ENCODE data around the gene WNT2.

The WNT2 gene

DNA sequence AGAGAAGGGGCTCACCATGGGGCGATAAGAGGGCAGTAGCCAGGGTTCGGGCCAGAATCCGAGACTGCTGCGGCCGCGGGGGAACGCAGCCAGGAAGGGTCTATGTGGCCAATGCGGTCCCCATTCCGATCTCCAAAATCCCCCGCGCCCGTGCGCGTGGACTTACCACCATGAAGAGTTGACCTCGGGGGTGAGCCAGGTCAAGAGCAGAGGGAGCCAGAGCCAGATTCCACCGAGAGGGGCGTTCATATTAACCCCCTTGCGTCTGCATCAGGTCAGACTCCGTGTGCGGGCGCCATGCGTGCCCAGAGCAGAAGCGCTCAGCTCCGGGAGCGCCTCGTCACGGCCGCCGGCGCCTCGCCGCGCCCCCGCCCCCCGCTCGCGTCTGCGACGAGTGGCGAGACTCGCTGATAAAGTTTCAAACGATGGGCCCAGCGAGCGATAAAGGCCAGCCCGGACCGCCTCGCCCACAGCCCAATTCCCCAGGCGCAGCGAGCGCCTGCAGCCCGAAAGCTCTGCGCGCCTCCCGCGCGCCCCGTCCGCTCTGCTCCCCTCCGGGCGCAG is at the start of gene WNT2:
Gene WNT2, minus strand, starts transcription at position 318 of the 564 bp plus-strand sequence. Its CDS starts 69 bp downstream, at position 249.
- no peak for DNase-seq

DNA sequence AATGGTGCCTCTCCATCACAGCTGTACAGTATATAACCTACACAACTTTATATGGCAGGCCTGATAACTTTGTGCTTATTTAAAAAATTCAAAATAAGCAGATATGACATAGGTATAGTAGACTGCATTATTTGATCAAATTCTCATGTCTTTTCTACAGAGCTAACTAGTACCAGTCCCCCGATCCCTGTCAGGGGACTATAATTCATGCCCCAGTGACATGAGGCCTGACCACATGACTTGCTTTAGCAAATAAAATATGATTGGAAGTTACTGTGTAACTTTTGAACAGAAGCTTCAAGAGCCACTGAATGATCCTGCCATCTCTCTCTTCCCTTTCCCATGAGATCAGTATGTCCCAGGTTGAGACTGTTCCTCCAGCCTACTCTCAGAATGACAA is 49.2 kb upstream of the WNT2 start:
- no peak for DNase-seq

DNA sequence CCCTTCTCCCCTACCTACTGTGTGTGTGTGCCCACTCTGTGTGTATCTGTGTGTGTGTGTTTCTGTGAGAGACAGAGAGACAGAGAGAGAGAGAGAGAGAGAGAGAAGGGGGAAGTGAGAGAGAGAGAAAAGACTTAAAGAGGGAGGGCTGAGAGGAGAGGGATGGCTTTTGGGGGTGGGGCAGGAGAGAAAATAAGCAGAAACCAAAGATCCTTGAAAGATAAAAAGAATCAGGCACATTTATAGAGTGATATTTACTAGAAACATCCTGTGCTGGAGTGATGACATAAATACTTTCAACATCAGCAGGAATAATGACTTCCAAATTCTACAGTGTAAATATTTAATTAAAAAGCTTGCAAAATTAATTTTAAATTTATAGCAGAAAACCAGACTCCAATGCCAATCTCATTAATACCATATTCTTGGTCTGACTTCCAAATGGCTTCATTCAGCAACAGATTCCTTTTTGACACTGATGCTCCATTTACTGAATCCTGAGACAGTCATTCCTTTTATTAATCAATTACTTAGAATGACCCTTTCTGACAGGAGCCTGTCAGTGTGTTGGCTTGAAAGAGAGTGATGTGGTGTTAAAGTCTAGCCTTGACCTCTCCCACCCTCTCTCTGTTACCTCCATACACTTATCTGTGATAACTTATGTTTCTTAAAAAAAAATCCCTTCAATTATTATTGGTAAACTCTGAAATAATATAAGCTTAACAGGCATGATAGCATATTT is 41.7 kb upstream of the WNT2 start:
- no peak for DNase-seq

DNA sequence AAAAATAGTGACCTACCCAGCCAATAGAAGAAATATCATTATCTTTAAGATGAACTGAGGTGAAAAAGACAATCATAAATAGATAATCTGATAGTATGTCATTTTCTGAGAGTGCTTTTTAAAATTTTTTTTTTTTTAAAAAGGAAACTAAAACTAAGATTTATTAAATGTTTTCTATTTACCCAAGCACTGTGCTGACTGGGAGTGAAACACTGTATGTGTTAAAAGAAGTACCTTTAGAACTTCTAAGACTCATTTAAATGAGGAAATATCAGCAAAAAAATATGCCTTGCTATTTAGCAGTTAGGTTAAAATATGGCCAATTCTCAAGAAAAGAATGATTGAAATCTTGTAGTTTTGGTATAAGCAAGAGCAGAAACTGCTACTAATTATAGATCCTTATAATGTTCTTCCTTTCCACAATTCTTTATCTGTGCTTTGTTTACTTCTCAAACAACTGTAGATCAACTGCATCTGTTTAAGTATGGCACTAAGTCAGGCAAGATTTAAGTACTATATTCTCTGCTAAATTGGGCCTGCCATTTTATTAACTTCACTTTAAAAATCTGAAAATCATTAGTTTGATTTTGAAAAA is 39.5 kb upstream of the WNT2 start:
- DNase-seq, result no peak

DNA sequence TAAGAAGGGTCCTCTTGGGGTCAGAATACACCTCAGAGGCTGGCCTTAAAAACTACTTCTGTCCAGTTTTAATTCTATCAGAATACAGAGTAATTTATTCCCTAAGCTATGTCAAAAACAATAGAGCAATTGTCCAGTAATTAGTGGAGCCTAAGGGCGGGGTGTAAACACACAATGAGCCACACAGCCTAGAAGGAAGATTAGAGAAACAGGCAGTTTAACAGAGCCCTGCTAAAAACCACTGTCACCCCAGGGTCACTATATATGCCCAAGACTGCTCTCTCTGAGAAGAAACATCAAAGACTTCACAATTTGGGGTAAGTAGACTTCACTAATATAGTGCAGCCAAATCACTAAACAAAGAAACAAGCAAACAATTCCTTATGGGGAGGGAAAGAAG is 27.2 kb upstream of the WNT2 start:
- no peak for DNase-seq

DNA sequence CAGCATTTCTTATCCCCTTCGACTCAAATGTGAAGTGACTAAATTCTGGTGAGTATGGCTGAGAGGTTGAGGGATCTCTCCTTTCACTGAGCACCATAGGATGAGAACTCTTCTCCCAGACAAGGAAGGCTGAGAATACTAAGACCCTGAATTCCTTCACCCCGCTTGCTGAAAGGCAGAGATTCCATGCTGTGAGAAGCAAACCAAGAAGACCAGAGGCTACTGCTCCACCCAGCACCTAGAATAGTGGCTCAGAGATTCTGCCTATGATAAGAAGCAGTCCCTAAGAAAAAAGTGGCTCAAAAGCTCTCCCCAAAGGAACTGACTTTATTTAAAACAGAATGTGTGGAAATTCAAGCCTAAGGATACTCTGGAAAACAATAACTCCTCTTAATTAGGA is 26.7 kb upstream of the WNT2 start:
- no peak for DNase-seq

DNA sequence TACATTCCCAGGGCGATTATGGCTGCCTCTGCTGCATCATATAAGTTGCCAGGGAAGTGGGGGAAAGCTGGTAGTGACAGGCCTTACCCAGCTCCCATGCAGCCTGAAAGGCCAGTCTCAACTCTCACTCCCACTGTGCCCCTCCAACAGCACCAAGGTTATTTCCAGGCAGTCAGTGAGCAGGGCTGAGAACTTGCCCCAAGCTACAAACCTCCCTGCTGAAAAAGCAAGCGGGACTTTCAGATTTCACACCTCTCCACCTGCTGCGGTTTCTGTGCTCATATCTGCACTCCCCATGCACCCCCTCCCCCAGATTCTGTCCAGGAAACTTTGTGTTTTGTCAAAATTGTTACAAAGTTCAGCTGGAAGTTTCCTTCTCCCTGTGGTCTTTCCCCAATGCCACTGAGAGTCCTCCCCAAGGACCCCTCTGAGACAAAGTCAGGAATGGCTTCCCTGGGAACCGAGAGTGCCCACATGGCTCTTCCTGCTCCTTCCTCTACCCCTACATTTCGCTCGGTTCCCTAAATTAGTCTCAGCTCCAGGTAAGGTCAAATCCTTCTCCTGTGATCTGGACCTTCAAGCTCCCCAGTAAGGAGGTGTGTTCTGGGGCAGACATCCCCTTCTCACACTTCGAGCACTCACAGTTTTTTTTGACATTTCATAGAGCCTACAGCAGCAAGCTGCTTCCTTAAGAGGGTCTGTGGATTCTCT is 25.3 kb upstream of the WNT2 start:
- DNase-seq, result no peak

DNA sequence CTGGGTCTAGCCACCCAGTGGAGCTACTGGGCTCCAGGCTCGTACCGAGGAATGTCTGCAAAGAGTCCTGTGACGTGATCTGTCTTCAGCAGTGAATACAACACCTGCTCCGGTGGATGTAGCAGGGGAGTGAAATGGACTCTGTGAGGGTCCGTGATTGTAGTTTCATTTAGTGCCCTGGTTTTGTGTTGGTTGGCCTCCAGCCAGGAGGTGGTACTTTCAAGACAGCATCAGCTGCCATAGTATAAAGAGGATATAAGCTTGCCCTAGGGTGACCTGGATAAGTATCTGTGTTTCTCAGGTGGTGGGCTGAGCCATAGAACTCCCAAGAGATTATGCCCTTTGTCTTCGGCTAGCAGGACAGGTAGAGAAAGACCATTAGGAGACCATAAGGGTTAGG is 24.6 kb upstream of the WNT2 start:
- no peak for DNase-seq

DNA sequence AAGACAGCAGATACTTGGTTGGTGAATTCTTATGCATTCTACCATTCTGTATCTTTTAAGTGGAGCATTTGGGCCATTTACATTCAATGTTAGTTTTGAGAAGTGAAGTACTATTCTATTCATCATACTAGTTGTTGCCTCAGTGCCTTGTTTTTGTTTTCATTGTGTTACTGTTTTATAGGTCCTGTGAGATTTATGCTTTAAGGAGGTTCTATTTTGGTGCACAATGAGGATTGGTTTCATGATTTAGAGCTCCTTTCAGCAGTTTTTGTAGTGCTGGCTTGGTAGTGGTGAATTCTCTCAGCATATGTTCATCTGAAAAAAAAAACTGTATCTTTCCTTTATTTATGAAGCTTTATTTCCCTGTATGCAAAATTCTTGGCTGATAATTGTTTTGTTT is 23.3 kb upstream of the WNT2 start:
- DNase-seq, result no peak

DNA sequence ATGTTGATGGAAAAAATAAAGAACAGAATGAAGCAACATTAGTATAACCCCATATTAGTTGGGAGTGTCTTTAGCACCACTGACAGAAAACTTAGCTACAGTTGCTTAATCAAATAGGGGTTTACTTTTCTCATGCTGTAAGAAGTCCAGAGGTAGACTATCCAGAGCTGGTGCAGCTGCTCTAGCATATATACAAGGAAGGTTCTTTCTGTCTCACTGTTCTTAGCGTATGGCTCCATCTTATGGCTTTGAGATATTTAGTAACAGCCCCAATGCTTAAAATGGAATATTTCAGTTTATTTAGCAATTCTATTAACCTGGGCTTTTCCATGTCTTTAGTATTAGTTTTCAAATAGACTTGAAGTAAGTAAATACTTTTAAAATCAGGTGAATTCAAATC is 15.2 kb upstream of the WNT2 start:
- DNase-seq, result no peak

DNA sequence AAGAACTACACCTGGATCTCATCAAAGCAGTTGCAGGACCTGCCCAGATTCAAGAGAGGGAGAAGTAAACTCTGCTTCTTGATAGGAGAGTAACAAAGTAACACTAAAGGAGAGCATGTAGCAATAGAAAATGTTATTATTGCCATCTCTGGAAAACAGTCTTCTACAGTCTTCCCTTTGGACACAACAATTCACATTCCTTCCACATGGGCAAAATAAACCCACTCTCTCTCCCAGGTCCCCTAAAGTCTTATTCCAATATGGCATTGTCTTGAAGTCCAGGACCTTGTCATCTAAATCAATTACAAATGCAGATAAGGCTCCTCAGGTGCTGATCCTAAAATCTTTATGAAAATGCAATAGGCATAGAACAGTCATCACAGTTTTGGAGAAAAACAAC is 10.3 kb upstream of the WNT2 start:
- DNase-seq, result no peak

DNA sequence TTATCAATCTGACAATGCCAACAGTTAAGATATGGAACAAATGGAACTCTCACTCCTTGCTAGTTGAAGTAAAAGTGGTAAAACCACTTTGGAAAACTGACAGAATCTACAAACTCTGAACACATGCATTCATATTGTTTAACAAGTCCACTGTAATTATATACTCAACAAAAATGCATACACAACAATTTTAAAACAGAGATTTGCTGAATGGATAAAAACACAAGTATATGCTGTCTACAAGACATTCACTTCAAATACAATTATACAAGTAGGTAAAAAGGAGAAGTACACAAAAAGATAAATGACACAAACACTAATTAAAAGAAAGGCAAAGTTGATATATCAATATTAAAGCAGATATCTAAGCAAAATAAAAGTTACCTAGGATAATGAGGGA is 9.2 kb upstream of the WNT2 start:
- no peak for DNase-seq

DNA sequence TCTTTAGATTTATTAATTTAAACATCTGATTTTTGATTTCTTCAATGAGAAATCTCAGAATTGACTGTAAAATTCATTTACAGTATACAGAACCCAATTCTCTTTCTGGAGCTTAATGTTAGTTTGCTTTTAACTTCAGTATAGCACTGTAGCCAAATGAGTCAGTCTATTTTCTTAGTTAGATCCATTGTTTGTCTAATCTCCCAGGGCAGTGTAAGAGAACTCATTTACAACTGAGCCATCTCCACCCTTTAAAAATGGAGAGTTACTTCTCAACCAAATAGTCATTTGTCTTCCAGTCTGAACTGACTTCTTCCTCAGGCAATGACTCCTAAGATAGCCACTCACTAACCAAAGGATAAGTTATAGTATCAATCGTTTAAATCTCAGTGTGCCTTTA is 3.0 kb upstream of the WNT2 start:
- no peak for DNase-seq

DNA sequence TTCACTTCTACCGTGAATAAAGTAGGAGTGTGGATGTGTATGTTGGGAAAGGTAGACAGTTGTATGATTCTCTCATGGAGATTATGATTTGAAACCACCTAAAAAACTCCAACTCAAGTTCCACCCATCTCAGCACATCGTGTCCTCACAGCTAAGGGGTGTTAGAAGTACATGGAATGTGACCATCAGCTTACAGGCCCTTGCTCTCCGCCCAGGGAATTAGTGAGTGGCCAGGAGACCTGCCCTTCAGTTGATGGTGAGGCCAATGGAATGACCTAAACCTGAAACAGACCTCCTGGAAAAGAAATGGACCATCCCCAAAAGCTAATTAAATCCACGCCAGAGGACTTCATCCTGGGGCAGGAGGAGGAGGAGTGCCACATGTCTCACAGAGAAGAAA is 2.1 kb upstream of the WNT2 start:
- no peak for DNase-seq

DNA sequence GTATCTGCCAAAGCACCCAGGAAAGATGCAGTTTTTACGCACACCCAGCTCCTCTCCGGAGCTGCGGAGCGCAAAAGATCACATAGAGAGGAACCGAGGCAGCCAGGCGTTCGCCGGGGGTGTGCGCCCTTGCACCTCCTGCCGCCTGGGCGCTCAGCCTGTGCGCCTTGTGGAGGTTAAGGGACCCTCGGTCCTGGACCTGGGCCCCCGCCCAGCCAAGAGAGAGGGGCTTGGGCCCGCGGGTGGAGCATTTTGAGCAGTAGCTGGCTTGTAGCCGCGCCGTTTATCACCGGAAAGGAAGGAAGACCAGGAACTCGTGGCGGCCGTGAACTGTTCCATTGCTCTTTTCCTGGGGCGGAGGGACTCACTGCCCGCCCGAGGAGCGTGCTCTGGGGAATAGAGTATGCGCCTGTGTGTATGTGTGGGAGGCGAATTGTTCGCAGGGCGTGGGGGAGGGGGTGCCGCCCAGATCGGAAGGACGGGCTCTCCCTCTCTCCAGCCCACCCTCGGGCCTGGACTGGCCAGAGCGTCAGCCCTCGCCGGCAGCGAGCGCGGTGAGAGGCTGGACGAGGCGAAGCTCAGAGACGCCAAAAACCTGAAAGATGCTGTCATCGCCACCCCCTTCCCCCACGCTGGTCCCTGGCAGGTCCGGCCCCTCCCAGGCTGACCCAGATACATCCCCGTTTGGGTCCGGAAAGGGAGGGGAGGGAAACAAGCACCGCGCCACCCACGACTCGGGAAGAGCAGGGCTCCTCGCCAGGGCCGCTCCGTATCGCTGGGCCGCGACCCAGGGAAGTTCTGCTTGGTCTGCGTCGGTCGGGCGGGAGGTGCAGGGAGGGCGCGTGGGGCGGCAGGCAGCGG is 1.2 kb upstream of the WNT2 start:
- DNase-seq, result no peak

DNA sequence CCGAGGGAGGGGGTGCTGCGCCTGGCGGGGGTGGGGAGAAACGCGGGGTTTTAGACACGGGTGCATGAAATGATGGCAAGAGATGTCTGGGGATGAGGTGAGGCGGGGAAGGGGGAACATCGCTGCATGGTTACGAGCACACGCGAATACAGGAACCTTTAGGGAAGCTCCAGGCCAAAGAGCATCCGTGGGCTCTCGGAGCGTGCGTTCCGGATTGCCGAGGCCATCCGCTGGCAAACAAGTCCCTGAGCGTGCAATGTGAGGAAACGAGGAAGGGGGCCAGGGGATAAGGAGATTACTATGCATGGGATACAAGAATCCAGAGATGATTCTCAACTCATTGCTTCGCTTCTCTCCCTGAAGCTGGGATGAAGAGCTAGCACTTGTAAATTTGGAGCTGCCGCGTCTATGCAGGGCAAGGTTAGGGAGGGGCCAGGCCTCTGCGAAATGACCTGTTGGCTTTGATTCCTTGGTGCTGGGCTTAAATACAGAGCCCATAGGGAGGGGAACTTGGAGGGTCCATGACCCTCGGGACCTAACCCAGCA is 520 bp upstream of the WNT2 start:
- no peak for DNase-seq

DNA sequence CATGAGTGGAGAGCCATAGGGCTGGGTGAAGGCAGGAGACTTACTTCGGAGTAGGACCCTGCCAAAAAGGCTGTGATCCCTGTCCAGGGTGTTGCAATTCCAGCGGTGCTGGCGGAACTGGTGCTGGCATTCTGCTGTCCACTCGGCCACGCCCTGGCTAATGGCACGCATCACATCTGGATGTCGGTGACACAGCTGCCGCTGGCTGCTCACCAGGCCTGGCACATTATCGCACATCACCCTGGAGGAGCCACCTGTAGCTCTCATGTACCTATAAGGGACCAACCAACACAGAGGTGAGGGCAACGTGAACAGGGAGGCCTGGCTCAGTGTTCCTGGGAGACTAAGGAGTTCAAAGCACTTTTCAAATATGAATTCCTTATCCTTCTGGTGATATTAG is 2.3 kb downstream of the WNT2 start:
- no peak for DNase-seq

DNA sequence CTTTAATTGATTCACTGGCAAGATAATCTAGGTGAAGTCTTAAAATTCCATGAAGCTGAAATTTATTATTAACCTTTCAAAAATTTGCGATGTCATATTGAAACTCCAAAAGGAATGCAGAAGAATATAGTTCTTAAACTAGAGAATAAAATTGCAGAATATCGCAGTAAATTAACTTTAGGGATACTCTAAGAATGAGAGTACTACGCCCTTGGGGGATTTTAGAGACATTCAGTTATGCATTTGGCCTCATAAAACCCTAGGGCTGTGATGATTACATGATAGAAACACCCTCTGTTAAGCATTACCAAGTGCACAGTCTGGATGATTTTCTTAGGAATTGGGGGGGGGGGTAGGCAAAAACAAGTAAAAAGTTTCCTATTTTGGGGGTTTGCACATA is 3.7 kb downstream of the WNT2 start:
- no peak for DNase-seq

DNA sequence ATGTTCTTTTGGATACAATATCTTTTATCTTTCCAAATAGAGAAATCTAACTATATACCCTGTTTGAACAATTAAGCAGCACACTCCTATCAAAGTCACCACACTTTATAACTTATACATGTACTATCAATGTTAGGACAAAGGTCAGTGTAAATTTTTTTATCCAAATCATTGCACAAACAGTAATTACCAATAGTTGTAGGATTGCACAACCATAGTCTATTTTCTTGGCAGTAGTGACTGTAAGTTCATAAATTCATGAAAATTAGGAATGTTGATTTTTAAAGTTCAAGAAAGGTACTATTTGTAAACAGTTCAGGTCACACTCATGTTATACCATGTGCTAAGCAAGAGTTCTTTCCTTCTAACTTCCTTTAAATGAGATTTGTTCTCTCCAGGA is 9.3 kb downstream of the WNT2 start:
- no peak for DNase-seq

DNA sequence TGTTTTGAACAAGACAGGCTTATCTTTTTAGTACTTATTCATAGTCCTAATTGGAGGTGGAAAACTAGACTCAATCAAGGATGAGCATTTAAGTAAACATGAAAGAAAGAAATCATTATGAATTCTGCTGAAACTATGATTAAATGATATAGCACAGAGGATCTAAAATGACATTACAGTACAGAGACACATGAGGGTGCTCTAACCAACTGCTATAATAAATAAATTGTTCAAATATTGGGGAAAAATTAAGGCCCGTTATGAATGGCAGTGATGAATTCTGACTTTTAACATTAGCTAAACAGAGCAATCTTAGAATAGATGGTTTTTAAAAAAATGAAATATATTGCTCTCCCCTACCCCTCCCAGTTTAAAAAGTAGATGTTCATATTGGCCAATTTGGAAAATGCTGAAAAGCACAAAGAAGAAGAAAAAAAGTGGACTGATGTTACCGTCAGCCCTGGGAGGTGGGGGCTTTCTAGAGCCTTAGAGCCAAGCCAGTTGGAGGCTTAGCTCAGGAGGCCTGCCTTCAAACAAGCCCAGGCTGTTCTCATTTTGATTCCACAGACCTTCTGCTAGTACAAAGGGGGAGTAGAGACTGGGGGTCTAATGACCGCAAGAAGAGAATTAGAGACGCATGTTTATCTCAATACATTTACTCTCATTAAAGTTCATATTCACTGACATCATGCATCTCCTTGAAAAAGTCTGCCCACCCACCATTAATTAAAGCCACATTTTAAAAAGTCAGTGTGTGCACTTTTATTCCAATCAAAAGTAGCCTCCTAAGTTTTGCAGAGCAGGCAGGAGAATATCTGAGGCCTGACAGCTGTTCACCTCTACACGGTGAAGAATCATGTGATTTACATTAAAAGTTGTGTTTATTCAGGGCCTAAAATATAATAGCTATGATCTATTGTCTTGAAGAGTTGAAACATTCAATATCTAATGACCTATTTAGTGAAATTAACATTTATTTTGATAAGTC is 10.0 kb downstream of the WNT2 start:
- DNase-seq, result no peak

DNA sequence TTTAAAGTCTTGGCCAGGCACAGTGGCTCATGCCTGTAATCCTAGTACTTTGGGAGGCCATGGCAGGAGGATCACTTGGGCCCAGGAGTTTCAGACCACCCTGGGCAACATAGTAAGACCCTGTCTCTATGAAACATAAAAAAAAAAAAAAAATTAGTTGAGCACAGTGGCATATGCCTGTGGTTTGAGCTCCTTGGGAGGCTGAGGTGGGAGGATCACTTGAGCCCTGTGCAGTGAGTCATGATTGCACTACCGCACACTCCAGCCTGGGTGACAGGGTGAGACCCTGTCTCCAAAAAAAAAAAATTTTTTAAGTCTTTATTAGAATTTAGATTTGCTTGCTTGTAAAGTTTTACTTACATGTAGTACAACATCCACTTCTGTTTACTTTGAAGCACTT is 14.0 kb downstream of the WNT2 start:
- DNase-seq, result no peak
